ENCODE measurements around the gene MAD1L1. TPM values are rescaled to one million over a fixed set of nuclear protein-coding genes. Genes with fewer than 3 reads are reported as not detected.

MAD1L1 gene
- total RNA-seq, 1 donor from 2014 or later = 57.4 TPM

- no peak for FAIRE-seq
- Histone ChIP-seq H3K4me3 (ENCODE audit: low read depth, low read length) (no peak overlapping the region), H3K36me3 (ENCODE audit: control insufficient read depth, insufficient read depth, low read length) (no peaks in the 10 kb centered on the region), H3K27me3 (ENCODE audit: control insufficient read depth, insufficient read depth, low read length) (no peaks in the 10 kb centered on the region)
- no peak for DNase-seq (ENCODE audit: low read depth)
- TF ChIP-seq CTCF (IDR thresholded peaks at IDR 0.05; ENCODE audit: insufficient read depth, low read length, severe bottlenecking) = no peak
Measured at GRCh38 chr7:1815051-1815481, 417.7 kb downstream of the MAD1L1 start.

GRCh38 chr7:1814089-1814811 is 418.5 kb downstream of the MAD1L1 start:
- DNase-seq (ENCODE audit: low read depth) (no peak), FAIRE-seq (no peak)
- no peaks in the 10 kb centered on the region for H3K27me3 ChIP-seq (ENCODE audit: control insufficient read depth, insufficient read depth, low read length)
- H3K4me3 ChIP-seq (ENCODE audit: low read depth, low read length) = no peak overlapping the region
- H3K36me3 ChIP-seq (ENCODE audit: control insufficient read depth, insufficient read depth, low read length) = no peaks in the 10 kb centered on the region
- no peak for TF ChIP-seq CTCF (IDR thresholded peaks at IDR 0.05; ENCODE audit: insufficient read depth, low read length, severe bottlenecking)

GRCh38 chr7:1813394-1814088 is 419.2 kb downstream of the MAD1L1 start:
- DNase-seq (ENCODE audit: low read depth) (no peak), FAIRE-seq (no peak)
- Histone ChIP-seq H3K4me3 (ENCODE audit: low read depth, low read length) (no peak overlapping the region), H3K27me3 (ENCODE audit: control insufficient read depth, insufficient read depth, low read length) (no peaks in the 10 kb centered on the region), H3K36me3 (ENCODE audit: control insufficient read depth, insufficient read depth, low read length) (no peaks in the 10 kb centered on the region)
- no peak for TF ChIP-seq CTCF (IDR thresholded peaks at IDR 0.05; ENCODE audit: insufficient read depth, low read length, severe bottlenecking)

- DNase-seq (ENCODE audit: low read depth) = no peak
Measured at GRCh38 chr7:1812509-1813393, 420.0 kb downstream of the MAD1L1 start.

More at GRCh38 chr7:1812509-1813393, 420.0 kb downstream of the MAD1L1 start:
- H3K4me3 ChIP-seq (ENCODE audit: low read depth, low read length) = no peak overlapping the region
- FAIRE-seq = no peak
- H3K27me3 ChIP-seq (ENCODE audit: control insufficient read depth, insufficient read depth, low read length) = no peaks in the 10 kb centered on the region
- peak; percentile 62 for TF ChIP-seq CTCF (IDR thresholded peaks at IDR 0.05; ENCODE audit: insufficient read depth, low read length, severe bottlenecking)
- H3K36me3 ChIP-seq (ENCODE audit: control insufficient read depth, insufficient read depth, low read length) = no peaks in the 10 kb centered on the region

Measured in bronchial epithelial cell (primary cell).